Glomerular endothelial cell (primary cell): Measurements from ENCODE around the gene ASXL1. TPM values are rescaled to one million over a fixed set of nuclear protein-coding genes. Genes with fewer than 3 reads are reported as not detected.

Experiments used
- total RNA-seq: library from RNA; depleted of rRNA; stranded (reverse); fragments of >200 nt; gene quantifications from 2 replicates; pipeline ENCODE4 v1.2.3, GENCODE V29; 2015

Gene ASXL1
- total RNA-seq, 1 donor from 2014 or later, result 71.8 TPM

Other genes starting within 250 kb of the ASXL1 start
- gene TM9SF4, start 248.6 kb upstream of the ASXL1 start, total RNA-seq, result 44.2 and 52.2 TPM in 2 replicates
- gene PLAGL2, start 150.6 kb upstream of the ASXL1 start, total RNA-seq, result 9.2 and 9.8 TPM in 2 replicates
- gene POFUT1, start 150.5 kb upstream of the ASXL1 start, total RNA-seq, result 45.3 and 48.1 TPM in 2 replicates
- 21.2 and 22.3 TPM in 2 replicates for gene KIF3B, start 80.7 kb upstream of the ASXL1 start, total RNA-seq
- 43.4 and 99.9 TPM in 2 replicates for gene NOL4L, start 227.0 kb downstream of the ASXL1 start, total RNA-seq